Hematopoietic multipotent progenitor cell treated with erythropoietin and hydrocortisone succinate and interleukin-3 and kit ligand, for 8 days (in vitro differentiated cells): Measurements from ENCODE around the gene TSPAN17.
"Not testable (repeated sequence)": the region's sequence is repeated elsewhere in the genome, so short reads cannot be mapped to it uniquely, and the experiment has no call there.

Source experiments
- DNase-seq: peaks from one replicate; pipeline ENCODE4 v3.0.0-alpha.2; 2015

The TSPAN17 gene

DNA sequence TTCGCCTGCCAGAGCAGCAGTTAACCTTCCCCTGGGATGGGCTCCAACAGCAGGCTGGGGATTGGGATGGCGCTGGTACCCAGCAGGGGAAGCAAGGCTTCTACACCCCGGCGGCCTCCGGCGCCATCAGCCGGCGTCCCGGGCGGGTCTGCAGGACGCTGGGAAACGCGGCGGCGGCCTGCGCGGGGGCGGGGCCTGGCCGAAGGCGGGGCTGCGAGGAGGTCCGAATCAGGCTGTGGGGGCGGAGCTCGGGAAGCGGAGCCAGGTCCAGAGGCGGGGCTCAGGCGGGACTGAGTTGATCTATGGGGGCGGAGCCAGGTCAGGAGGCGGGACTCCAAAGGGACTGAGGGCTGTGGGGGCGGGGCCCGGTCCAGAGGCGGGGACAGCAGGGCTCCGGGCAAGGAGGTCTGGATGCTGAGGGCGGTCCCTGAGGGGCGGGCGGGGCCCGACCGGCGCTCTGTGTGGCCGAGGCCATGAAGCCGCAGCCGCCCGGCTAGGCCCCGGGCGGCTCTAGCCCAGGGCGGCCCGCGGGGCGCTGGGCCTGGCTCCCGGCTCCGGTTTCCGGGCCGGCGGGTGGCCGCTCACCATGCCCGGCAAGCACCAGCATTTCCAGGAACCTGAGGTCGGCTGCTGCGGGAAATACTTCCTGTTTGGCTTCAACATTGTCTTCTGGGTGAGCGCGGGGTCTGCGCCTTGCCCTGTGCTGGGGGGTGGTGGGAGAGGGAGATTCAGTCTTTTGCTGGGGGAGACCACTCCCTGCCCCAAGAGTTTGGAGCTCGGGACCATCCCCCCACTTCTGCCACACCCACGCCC, at the start of gene TSPAN17:
Gene TSPAN17 (plus strand): TSS at position 455 of the 813 bp plus-strand sequence. CDS start 132 bp downstream, at position 587.
- peak; percentile 98 for DNase-seq

DNA sequence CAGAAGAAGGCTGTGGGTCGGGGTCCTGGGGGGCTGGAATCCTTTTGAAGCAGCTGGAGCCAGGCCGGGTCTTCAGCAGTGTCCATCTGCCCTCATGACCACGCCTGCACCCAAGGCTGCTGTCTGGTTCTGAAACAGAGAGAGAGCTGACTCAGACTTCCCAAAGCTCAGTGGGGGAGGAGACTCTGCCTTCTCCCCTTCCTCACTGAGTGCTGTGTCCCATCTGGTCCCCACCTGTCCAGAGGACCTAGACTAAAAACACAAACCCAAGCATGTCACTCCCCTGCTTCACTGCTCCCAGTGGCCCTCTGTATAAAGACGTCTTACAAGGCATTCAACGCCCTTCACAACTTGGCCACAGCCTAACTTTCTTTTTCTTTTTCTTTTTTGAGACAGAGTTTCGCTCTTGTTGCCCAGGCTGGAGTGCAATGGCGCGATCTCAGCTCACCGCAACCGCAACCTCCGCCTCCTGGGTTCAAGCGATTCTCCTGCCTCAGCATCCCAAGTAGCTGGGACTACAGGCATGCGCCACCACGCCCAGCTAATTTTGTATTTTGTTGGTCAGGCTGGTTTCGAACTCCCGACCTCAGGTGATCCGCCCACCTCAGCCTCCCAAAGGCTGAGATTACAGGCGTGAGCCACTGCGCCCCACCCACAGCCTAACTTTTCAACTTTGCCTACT, 47.4 kb upstream of the TSPAN17 start:
- not testable (repeated sequence) for DNase-seq

DNA sequence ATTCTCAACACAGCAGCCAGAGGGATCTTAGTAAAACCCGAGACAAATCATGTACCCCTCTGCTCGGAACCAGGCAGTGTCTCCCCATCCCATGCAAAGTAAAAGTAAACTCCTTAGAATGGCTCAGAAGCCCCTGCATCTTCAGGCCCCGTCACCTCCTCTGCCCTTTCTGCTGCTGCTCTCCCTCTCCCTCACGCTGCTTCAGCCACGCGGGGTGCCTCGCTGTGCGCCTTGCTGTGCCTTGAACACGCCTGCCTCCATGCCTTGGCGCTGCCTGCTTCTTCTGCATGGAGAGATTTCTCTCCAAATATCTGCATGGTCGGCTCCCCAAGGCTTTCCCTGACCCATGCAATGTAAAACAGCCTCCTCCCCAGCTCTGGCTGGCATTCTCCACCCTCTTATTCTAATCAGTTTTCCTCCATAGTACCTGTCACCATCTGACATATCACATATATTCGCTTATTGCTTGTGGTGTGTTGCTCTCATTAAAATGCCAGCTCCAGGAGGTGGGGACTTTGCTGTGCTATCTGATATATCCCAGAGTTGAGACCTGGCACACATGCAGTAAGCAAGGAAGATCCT, 45.3 kb upstream of the TSPAN17 start:
- no peak for DNase-seq

- no peak for DNase-seq
Measured at GRCh38 chr5:176603091-176603490, 44.2 kb upstream of the TSPAN17 start.

DNA sequence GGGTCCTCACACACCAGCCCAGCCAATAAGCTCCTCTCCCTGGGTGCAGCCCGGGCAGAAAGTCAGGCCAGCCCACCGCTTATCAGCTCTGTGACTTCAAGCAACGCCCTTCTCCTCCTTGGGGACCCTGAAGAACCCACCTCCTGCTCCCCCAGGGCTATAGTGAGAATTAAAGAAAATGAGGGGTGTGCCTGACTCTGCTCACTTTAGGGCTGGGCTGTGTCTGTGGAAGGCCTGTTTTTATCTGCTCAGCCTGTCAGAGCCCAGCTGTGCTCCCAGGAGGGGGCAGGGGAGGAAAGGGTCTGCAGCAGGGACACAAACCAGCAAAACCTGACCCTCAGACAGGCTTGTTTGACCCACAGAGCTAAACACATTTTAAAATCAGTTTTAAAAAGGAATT, 41.3 kb upstream of the TSPAN17 start:
- DNase-seq: no peak

DNA sequence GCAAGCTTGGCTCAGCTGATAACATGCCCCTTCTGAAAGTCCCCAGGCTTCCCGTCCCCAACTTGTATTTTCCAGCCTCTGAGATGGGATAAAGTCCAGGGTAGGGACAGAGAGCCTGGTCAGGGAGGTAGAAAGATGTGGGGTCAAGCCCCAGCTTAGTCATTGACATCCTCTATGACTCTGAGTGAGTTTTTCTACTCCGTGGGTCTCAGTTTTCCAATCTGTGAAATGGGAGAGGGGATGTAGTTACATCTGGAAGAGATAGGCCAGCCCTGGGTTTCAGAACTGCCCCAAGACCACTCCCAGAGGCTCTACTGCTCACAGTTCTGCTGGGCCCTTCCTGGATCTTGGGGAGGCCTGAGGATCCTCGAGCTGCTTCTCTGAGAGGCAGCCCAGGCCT, 40.4 kb upstream of the TSPAN17 start:
- DNase-seq: no peak

GRCh38 chr5:176608142-176608705, 39.1 kb upstream of the TSPAN17 start:
- no peak for DNase-seq

- DNase-seq: no peak
Measured at GRCh38 chr5:176608937-176609723, 38.2 kb upstream of the TSPAN17 start.

DNA sequence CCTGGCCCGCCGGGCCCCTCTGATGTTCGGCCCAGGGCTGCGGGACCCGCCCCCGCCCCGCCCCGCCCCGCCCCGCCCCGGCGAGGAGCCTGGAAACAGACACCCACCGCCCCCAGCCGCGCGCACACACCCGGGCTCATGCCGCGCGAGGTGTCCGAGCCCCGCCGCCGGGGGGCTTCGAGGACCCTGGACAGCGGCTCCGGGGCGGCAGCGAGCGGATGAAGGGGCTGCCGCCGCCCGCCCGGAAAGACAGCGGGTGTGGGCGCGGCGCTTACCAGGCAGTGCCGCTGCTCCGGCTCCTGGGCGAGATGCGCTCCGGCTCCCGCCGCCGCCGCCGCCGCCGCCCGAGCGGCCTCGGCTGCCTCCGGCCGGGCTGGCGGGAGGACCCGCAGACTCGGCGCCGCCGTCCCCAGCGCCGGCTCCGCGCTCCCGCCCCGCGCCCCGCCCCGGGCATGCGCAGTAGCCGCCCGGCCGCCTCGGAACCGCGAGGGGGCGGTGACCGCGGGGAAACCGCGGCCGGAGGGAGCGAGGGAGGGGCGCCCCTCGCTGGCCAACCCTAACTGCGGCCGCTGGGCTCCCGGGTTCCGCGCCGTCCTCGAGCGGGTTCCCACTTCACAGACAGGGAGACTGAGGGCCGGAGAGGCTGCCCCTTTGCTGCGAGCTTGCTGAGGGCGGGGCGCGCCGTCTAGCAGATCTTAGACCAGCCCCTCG, 37.4 kb upstream of the TSPAN17 start, which contains the start of gene GPRIN1:
Gene GPRIN1 (minus strand): TSS at position 433 of the 711 bp plus-strand sequence. CDS start 10,322 bp downstream, outside the sequence.
- DNase-seq: peak; percentile 41

DNA sequence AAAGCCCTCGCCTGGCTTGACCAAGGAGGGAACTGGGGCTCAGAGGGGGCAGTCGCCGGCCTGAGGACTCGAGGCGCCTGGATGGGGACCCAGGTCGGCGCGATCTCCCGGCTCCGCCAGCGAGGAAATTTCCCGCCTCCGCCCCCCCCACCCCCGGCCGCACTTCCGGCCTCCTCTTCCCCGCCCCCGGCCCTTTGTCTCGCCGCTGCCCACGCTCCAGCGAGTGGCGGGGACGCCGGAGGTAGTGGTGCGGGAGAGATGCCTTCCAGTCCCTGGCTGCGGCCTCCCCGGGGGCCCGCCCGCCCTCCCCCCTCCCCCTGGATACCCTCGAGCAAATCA, 36.9 kb upstream of the TSPAN17 start:
- DNase-seq: no peak

DNA sequence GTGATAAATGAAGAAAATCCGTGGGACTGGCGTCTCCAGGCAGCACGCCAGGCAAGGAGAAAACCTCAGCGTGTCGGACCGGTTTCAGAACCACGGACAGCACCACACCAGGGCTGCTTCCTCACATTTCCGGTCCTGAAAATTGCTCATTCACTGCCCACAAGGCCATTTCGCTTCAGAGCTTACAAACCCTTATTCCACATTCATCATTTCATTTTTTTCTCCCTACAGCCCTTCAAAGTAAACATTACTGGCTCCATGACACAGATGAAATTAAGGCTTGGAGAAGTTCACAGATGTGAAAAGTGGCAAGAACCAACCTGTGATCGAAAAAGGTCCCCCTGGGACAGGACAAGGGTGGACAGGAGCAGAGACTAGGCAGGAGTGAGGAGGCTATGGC, 35.8 kb upstream of the TSPAN17 start:
- DNase-seq: peak; percentile 76

GRCh38 chr5:176612008-176612407, 35.3 kb upstream of the TSPAN17 start:
- no peak for DNase-seq

DNA sequence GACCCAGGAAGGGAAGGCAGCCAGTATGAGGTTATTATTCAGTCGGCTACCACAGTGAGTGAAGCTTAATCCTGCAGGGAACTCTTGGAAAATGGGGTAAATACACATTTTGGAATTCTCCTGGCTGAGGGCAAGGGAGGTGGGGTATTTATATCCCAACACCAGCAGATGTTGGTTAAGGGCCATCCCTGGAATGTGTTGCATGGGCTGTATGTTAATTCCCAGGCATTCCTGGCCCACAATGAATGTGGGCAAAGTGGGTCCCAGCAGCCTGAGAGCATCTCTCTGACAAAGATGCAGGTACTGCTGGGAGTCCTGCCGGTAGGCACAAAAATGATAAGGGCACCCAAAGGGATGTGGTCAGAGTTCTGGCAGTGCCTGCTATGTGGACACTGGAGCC, 34.4 kb upstream of the TSPAN17 start:
- no peak for DNase-seq

GRCh38 chr5:176614805-176615478, 32.3 kb upstream of the TSPAN17 start:
- DNase-seq: no peak

- no peak for DNase-seq
Measured at GRCh38 chr5:176616511-176616910, 30.8 kb upstream of the TSPAN17 start.

- no peak for DNase-seq
Measured at GRCh38 chr5:176618783-176619182, 28.5 kb upstream of the TSPAN17 start.

DNA sequence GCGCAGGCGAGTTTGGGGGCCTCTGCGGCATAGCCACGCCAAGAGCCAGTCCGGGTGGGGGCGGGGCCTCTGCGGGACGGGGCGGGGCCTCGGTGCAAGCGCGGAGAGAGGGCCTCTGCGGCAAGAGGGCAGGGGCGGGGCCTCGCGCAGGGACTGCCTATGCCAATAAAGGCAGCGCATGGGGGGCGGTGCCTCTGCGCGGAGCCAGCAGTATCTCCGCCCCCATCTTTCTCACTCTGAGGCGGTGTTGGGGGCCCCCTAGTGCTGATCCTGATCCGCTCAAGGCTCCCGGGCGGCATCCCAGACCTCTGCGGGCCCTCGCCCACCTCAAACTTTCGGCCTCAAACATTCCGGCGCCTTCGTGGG, 28.1 kb upstream of the TSPAN17 start:
- peak; percentile 87 for DNase-seq

DNA sequence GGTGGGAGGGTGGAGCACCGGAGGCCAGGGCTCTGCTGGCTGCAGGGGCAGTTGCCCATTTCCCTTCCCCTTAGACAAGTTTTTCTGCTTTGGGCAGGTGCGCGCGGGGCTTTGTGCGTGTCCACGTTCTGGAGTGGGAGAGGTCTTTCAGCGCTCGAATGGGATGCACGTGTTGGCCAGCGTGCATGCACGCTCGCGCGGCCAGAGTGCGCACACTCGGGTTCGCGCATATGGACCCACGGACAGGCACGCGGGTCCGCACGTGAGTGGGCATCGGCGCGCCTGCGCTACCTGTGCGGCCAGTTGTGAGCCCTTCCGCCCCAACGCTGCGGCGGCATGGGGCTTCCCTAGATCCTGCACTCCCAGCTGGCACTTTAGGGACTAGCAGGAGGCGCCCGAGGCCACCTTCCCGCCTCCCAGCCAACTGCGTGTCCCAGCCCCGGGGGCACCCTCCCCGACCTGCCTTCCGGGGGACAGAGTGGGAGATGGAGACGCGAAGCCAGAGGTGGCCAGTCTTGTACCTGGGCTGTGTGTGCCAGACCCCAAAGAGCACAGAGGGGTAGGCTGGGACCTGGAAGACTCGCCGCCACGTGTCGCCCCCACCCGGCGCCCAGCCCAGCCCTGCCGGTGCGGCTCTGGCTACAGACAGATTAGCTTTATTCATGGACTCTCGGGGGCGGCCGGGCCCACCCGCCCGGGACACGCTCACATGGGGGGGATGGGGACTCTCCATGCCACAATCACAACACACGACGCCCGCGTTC, 27.5 kb upstream of the TSPAN17 start:
- DNase-seq: no peak

GRCh38 chr5:176620333-176620981, 26.8 kb upstream of the TSPAN17 start:
- peak; percentile 36 for DNase-seq

GRCh38 chr5:176621661-176622079, 25.6 kb upstream of the TSPAN17 start:
- peak; percentile 15 for DNase-seq
